Measurements from ENCODE around the gene CTNNA1.
A peak's percentile ranks its signal among the peaks of the same experiment; 100 is the strongest.

Gene CTNNA1

DNA sequence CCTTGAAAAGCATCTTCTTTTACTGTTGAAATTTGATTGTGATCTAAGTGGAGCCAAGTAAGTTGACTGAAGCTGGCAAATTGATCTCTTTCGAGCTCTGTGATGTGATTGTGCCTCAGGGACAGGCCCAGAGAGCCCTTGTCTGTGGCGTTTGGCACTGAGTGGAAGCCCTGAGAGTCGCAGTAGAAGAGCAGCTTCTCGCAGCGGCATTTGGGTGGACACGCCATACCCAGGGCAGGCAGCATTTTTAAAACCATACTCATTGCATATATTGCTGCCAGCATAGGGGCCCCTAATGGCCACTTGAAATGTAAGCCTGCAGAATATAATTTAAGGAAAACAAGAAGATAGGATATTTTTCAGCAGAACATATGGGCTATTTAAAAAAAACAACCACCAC lies 121.0 kb downstream of the CTNNA1 start:
- Mint-ChIP-seq H3K36me3 (ENCODE audit: low read depth) (peaks cover 41% of the 10 kb centered on the region), H3K9me3 (peaks cover 5% of the 10 kb centered on the region), H3K4me3 (no peak overlapping the region), H3K4me1 (peaks cover 72% of the 10 kb centered on the region), H3K27ac (peak overlapping the region; percentile 92), H3K27me3 (ENCODE audit: low read depth, poor library complexity) (no peaks in the 10 kb centered on the region)
- TF ChIP-seq, protein P1, sequence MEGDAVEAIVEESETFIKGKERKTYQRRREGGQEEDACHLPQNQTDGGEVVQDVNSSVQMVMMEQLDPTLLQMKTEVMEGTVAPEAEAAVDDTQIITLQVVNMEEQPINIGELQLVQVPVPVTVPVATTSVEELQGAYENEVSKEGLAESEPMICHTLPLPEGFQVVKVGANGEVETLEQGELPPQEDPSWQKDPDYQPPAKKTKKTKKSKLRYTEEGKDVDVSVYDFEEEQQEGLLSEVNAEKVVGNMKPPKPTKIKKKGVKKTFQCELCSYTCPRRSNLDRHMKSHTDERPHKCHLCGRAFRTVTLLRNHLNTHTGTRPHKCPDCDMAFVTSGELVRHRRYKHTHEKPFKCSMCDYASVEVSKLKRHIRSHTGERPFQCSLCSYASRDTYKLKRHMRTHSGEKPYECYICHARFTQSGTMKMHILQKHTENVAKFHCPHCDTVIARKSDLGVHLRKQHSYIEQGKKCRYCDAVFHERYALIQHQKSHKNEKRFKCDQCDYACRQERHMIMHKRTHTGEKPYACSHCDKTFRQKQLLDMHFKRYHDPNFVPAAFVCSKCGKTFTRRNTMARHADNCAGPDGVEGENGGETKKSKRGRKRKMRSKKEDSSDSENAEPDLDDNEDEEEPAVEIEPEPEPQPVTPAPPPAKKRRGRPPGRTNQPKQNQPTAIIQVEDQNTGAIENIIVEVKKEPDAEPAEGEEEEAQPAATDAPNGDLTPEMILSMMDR (IDR thresholded peaks at IDR 0.05), result no peak
- no peak for DNase-seq

DNA sequence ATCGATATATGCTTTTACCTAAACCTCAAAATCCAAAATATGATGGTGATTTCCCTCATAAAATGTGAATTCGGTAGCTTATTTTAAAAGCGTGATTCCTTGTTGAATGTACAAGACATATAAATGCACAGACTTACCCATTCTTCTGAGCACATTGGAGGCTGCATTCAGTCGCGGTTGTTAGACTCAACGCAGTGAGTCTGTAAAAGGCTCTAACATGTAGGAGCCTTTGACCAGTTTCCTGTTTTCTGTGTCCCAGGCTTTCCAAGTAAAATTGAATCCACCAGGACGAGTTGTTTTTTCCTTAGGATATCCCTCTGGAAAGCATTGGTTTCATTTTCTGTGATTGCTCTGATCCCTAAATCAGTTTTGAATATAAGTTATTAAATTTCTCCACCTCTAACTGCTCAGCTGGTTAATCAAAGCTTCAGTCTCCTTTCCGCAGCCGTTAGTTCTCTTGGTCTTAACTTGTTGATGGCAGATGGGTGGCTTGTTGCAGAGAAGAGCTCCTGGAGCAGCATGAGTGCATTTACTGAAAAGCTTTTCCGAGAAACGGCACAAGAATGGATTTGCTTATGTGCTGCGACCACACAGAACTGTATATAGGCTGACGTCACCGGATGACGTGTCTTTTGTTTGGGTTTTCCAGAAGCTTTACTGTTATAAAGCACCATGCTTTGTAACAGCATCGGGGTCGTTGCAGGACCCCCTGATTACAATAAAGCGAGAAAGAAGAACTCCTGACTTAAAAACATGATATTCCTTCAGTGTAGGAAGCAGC lies 121.7 kb downstream of the CTNNA1 start, which contains the start of gene LRRTM2:
LRRTM2 (minus strand) TSS at position 565 of the 781 bp plus-strand sequence; CDS start at position 141, 424 bp downstream.
- Mint-ChIP-seq H3K4me1 (peaks cover 64% of the 10 kb centered on the region), H3K4me3 (peak within 1 kb of the TSS; percentile 12), H3K27me3 (ENCODE audit: low read depth, poor library complexity) (no peaks in the 10 kb centered on the region), H3K36me3 (ENCODE audit: low read depth) (peaks cover 48% of the 10 kb centered on the region), H3K9me3 (peaks cover 5% of the 10 kb centered on the region), H3K27ac (peak within 1 kb of the TSS; percentile 94)
- DNase-seq, result no peak
- TF ChIP-seq, protein P1 (IDR thresholded peaks at IDR 0.05), result no peak

DNA sequence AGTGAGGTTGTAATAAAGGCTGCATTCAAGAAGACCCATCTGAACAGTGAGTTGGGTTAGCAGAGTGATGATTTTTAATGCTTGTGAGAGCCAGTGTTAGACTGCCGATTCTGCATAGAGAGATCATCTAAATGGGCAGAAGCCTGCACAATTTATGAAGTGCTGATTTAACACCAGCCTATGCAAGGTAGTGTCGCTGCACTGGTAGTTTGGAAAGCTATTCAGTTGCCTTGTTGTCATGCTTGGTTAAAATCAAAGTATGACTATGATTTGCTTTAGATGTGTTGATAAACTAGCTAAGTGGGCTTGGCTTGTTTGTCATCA lies 122.3 kb downstream of the CTNNA1 start:
- H3K4me1 Mint-ChIP-seq, result peaks cover 61% of the 10 kb centered on the region
- peaks cover 5% of the 10 kb centered on the region for H3K9me3 Mint-ChIP-seq
- H3K27me3 Mint-ChIP-seq (ENCODE audit: low read depth, poor library complexity), result no peaks in the 10 kb centered on the region
- H3K36me3 Mint-ChIP-seq (ENCODE audit: low read depth), result peaks cover 53% of the 10 kb centered on the region
- DNase-seq, result no peak
- H3K27ac Mint-ChIP-seq, result peak overlapping the region; percentile 94
- H3K4me3 Mint-ChIP-seq, result no peak overlapping the region
- TF ChIP-seq, protein P1 (IDR thresholded peaks at IDR 0.05), result no peak

DNA sequence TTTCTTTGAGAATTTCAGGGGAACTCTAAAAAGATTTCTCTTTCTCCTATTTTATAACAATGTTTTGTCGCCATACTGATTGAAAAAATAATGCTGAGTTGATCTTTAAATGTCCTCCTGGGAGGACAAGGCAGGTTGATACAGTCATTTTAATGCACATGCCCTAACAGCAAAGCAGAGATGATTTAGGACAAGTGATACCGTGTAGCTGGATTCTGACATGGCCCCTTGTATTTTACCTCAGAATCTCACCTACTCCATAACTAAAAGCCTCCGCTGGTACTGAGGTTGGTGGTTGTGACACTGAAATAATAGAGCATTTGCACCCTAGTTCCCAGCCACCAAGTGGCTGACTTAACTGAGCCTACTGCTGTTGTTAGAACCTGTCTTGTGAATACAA lies 122.7 kb downstream of the CTNNA1 start:
- peaks cover 5% of the 10 kb centered on the region for H3K9me3 Mint-ChIP-seq
- H3K4me3 Mint-ChIP-seq, result no peak overlapping the region
- H3K4me1 Mint-ChIP-seq, result peaks cover 61% of the 10 kb centered on the region
- peaks cover 58% of the 10 kb centered on the region for H3K36me3 Mint-ChIP-seq (ENCODE audit: low read depth)
- TF ChIP-seq, protein P1 (IDR thresholded peaks at IDR 0.05), result no peak
- no peak for DNase-seq
- H3K27me3 Mint-ChIP-seq (ENCODE audit: low read depth, poor library complexity), result no peaks in the 10 kb centered on the region
- no peak overlapping the region for H3K27ac Mint-ChIP-seq

DNA sequence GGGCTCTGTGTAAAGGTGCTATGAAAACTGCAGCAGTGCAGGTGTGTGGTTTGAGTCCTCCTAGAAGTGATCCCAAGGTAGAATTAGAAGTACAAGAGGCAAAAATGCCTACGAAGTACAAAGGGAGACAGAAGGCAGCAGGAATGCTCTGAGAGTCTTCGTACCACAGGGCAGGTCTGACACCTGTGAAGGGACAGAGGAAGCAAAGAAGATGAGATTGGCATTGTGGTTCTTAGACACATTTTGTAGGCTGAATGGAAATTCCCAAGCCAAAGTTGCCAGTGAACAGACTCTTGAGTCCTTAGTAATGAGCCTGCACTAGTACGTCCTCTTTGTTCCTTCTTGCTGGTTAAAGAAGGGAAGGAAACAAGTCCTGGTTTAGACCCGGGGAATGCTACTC lies 123.6 kb downstream of the CTNNA1 start:
- Mint-ChIP-seq H3K36me3 (ENCODE audit: low read depth) (peaks cover 65% of the 10 kb centered on the region), H3K4me1 (peaks cover 58% of the 10 kb centered on the region), H3K9me3 (peaks cover 5% of the 10 kb centered on the region), H3K27me3 (ENCODE audit: low read depth, poor library complexity) (no peaks in the 10 kb centered on the region), H3K27ac (no peak overlapping the region), H3K4me3 (no peak overlapping the region)
- DNase-seq, result no peak
- TF ChIP-seq, protein P1 (IDR thresholded peaks at IDR 0.05), result no peak
